HUES6 (cell line): ENCODE measurements around the gene RGS7BP.
"Not testable (repeated sequence)": the region's sequence is repeated elsewhere in the genome, so short reads cannot be mapped to it uniquely, and the experiment has no call there.

ENCODE experiments used
- H3K27ac ChIP-seq: 2 replicates; pipeline ENCODE4 v1.7.0; 2013; ENCODE audit warnings: low read depth, mild to moderate bottlenecking, low read length, inconsistent platforms
- H3K27me3 ChIP-seq: 2 replicates; pipeline ENCODE4 v1.6.1; 2013; ENCODE audit warnings: low read length; ENCODE audit not compliant: control insufficient read depth, insufficient read depth
- H3K36me3 ChIP-seq: 2 replicates; pipeline ENCODE4 v1.6.1; 2013; ENCODE audit warnings: low read length; ENCODE audit not compliant: control insufficient read depth, insufficient read depth
- H3K4me1 ChIP-seq: 2 replicates; pipeline ENCODE4 v1.6.1; 2013; ENCODE audit warnings: low read length; ENCODE audit not compliant: control insufficient read depth, insufficient read depth
- H3K4me3 ChIP-seq: 2 replicates; pipeline ENCODE4 v1.5.1; 2013; ENCODE audit warnings: low read depth, low read length
- H3K9ac ChIP-seq: one replicate; pipeline ENCODE4 v1.6.1; 2013; ENCODE audit warnings: mild to moderate bottlenecking, low read length
- H3K9me3 ChIP-seq: 2 replicates; pipeline ENCODE4 v1.6.1; 2013; ENCODE audit warnings: low read depth, low read length; ENCODE audit not compliant: control insufficient read depth, insufficient read depth

RGS7BP gene

DNA sequence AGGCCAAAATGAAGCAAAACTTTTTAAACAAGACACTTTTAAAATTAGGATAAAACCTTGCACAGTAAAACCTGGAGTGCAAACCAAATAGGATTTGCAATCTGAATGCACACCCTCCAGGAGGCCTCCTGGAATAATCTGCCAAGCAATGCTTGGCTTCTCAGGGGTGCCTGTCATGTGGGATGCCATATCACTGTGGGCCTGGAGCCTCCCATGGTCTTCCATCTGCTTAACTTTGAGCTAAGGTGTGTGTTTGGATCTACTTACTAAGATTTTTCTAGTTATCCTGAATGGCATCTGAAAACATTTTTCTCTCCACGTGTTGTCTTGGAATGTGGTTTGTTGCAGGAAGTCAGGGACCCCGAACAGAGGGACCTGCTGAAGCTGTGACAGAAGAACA, 52.1 kb downstream of the RGS7BP start:
- Histone ChIP-seq H3K9ac (no peak overlapping the region), H3K9me3 (peaks cover 26% of the 10 kb centered on the region), H3K4me1 (no peaks in the 10 kb centered on the region), H3K36me3 (no peaks in the 10 kb centered on the region), H3K27me3 (no peaks in the 10 kb centered on the region), H3K4me3 (no peak overlapping the region), H3K27ac (no peak overlapping the region)

DNA sequence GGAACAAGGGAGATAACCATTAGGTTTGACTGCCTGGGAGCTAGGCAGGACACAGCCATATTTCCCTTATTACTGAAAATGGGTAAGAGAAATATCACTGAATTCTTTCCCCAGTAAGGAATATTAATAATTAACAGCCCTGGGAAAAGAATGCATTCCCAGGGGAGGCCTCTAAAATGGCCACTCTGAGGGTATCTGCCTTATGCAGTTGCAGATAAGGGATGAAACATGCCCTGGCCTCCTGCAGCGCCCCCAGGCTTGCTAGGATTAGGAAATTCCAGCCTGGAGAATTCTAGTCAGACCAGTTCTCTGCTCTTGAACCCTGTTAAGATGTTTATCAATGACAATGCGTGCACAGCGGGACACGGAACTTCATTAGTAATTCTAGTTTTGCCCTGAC, 52.8 kb downstream of the RGS7BP start:
- not testable (repeated sequence) for H3K27ac ChIP-seq, H3K4me1 ChIP-seq, H3K4me3 ChIP-seq, H3K9ac ChIP-seq, H3K27me3 ChIP-seq, H3K36me3 ChIP-seq
- H3K9me3 ChIP-seq = peaks cover 26% of the 10 kb centered on the region

DNA sequence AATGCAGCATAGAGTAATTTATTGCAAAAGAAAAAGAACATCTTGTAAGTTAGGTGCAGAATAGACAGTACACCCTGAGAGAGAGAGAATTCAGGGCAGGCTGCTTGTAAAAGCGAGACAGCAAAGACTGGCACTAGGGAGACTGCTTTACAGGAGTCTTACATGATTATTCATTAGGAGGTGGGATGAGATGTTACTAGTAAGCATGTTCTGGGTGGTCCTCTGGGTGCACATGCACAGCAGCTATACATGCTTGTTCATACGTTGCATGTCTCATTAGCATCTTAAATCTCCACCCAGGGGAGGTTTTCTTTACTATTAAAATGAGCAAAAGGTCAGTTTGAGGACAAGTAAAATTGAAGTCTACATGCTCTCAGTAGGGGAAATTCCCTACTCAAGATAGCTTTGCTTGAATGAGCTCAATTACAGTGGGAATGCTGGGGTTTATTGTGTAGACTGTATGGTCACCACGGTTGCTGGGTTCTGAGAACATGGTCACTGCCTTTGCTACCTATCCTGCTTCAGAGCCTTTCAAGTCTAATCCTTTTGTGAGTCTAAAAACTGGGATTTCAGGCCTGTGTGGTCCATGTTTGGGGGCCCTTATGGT, 60.6 kb downstream of the RGS7BP start:
- Histone ChIP-seq H3K36me3 (no peaks in the 10 kb centered on the region), H3K27ac (no peak overlapping the region), H3K9me3 (no peaks in the 10 kb centered on the region), H3K27me3 (no peaks in the 10 kb centered on the region), H3K9ac (no peak overlapping the region), H3K4me3 (no peak overlapping the region), H3K4me1 (no peaks in the 10 kb centered on the region)

GRCh38 chr5:64569858-64570257, 64.0 kb downstream of the RGS7BP start:
- no peaks in the 10 kb centered on the region for H3K27me3 ChIP-seq
- H3K9ac ChIP-seq = no peak overlapping the region

DNA sequence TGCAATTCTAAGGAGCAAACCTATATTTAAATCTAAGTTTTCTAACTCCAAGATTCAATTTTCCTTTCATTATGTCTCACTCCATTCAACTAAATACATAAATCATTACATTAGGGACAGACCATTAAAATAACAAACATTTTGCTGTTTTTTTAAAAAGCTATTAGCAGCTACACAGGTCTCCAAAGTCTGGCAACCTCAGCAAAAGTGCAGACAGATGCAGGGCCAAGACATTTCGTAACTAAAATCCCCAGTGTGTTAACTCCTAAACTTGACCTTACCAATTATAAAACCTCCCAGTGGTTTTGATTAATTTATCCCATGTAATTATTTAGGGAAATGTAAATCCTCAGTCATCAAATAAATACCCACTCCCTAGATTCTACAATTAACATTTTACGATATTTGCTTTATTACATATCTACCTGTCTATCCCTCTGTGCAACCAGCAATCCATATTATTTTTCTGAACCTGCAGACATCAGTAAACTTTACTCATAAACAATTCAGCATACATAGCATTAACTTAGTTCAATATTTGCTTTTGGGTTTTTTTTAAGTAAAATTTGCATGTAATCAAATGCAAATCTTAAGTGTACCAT, 64.7 kb downstream of the RGS7BP start:
- Histone ChIP-seq H3K36me3 (no peaks in the 10 kb centered on the region), H3K27me3 (no peaks in the 10 kb centered on the region), H3K4me3 (no peak overlapping the region), H3K9ac (no peak overlapping the region), H3K4me1 (no peaks in the 10 kb centered on the region), H3K27ac (no peak overlapping the region), H3K9me3 (no peaks in the 10 kb centered on the region)

More at GRCh38 chr5:64569858-64570257, 64.0 kb downstream of the RGS7BP start:
- no peaks in the 10 kb centered on the region for H3K36me3 ChIP-seq
- no peaks in the 10 kb centered on the region for H3K9me3 ChIP-seq
- H3K4me1 ChIP-seq = no peaks in the 10 kb centered on the region
- H3K4me3 ChIP-seq = no peak overlapping the region
- H3K27ac ChIP-seq = no peak overlapping the region

DNA sequence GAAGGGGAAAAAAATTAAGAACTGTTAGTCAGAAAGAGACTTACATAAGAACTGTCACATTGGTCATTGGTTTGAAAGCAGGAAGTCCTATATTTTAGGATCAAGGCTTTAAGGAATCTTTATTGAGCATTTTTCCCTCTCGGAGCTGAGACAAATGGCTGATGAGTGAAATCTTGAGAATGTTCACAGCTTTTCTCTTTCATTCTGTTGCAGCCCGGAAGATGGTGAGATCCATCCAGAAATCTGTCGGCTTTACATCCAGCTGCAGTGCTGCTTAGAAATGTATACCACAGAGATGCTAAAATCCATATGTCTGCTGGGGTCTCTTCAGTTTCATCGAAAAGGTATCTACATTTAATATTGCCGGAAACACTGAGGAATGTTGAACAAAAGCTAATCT, 69.7 kb downstream of the RGS7BP start:
- Histone ChIP-seq H3K4me1 (no peaks in the 10 kb centered on the region), H3K27me3 (no peaks in the 10 kb centered on the region), H3K9me3 (no peaks in the 10 kb centered on the region), H3K9ac (no peak overlapping the region), H3K4me3 (no peak overlapping the region), H3K27ac (no peak overlapping the region), H3K36me3 (no peaks in the 10 kb centered on the region)

- no peaks in the 10 kb centered on the region for H3K27me3 ChIP-seq
- no peak overlapping the region for H3K4me3 ChIP-seq
- H3K4me1 ChIP-seq = no peaks in the 10 kb centered on the region
- H3K36me3 ChIP-seq = no peaks in the 10 kb centered on the region
- no peaks in the 10 kb centered on the region for H3K9me3 ChIP-seq
- H3K9ac ChIP-seq = no peak overlapping the region
- no peak overlapping the region for H3K27ac ChIP-seq
These were observed 70.4 kb downstream of the RGS7BP start for GRCh38 chr5:64576250-64576649.

DNA sequence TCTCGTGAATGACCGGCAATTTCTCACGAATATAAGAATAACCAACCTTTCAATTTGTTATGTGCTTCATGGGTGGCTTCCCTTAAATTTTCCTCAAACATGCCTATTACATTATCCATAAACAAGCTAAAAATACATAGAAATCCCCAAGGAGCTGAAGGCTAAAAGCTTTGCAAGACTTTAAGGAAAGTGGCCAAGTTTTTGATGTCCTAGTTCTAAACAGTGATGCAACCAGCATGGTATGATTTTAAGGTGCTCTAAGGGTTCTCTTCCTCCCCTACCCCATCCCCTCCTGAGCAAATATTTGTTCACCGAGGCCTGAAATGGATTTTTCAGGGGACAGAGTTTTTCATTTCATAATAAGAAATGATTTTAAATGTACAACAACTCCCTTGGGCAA, 79.8 kb downstream of the RGS7BP start:
- Histone ChIP-seq H3K4me1 (no peaks in the 10 kb centered on the region), H3K27me3 (no peaks in the 10 kb centered on the region), H3K9ac (no peak overlapping the region), H3K36me3 (no peaks in the 10 kb centered on the region), H3K4me3 (no peak overlapping the region), H3K9me3 (no peaks in the 10 kb centered on the region), H3K27ac (no peak overlapping the region)

DNA sequence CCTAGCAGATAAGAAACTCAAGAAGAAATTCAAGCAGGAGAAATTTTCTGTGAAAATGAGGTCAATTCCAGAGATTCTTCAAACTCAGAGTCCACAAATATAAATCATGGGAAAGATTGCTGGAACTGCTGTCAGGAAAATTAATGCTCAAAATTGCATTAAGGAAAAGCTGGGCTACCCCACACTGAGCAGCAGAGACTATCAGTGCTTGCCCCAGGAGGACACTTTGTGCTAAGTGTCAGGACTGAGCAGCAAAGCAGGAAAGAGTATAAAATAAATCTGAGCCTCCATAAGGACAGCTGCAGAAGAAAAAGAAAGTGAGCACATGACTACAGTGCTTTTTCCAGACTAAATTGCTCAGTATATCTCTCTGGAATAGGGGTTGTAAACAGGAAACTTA, 81.6 kb downstream of the RGS7BP start:
- no peak overlapping the region for H3K4me3 ChIP-seq
- no peaks in the 10 kb centered on the region for H3K27me3 ChIP-seq
- H3K9ac ChIP-seq = no peak overlapping the region
- H3K36me3 ChIP-seq = no peaks in the 10 kb centered on the region
- no peak overlapping the region for H3K27ac ChIP-seq
- no peaks in the 10 kb centered on the region for H3K9me3 ChIP-seq
- H3K4me1 ChIP-seq = peaks cover under 1% of the 10 kb centered on the region; the same call in 1 of the 2 replicates

DNA sequence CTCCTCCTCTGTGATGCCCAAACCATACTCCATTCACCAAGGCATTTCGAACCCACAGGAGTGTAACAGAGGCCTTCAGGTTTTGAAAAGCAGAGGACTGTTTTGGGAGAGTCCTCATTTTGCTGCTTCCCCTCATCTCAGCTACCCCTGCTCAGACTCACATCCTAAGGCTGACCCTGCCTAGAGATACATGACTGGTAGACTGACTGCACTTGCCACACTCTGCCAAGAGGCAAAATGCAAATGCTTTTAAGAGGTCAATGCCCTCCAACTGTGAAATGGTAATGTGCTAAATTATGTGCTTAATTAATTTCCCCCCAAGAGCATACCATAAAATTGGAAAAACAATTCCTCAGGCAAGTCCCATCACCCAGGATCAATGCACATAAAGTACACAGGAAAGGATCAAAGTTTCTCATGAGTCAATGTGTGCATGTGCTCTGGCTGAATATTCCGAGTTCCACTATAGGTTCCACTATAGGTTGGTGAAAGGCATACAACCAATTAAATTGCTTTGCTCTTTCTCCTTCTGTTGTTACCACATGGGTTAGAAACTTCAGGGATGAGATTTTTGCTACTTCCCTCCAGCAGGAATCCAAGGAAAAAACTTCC, 87.0 kb downstream of the RGS7BP start:
- H3K27me3 ChIP-seq = no peaks in the 10 kb centered on the region

DNA sequence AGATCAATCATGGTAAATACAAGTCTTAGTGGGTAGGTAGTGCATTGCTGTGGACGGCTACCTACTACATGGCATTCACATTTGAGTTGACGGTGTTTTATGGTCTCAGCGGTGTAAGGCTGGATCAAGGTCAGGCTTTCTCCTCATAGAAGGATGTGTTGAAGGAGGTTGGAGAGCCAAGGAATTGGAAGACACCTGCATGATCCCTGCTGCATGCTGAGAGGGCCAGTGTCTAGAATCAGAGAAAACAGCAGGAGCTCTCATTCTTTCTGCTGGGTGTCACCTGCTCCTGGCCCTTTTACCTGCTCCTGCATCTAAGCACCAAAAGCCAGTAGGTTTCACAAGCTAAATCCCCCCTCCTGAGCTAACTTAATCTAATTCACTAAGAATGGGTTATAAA, 88.2 kb downstream of the RGS7BP start:
- H3K9ac ChIP-seq = no peak overlapping the region
- no peaks in the 10 kb centered on the region for H3K27me3 ChIP-seq
- no peaks in the 10 kb centered on the region for H3K9me3 ChIP-seq
- peaks cover 10% of the 10 kb centered on the region for H3K4me1 ChIP-seq
- no peak overlapping the region for H3K4me3 ChIP-seq
- no peak overlapping the region for H3K27ac ChIP-seq
- H3K36me3 ChIP-seq = no peaks in the 10 kb centered on the region

More for the DNA sequence above, 87.0 kb downstream of the RGS7BP start:
- H3K36me3 ChIP-seq = no peaks in the 10 kb centered on the region
- no peaks in the 10 kb centered on the region for H3K9me3 ChIP-seq
- H3K9ac ChIP-seq = no peak overlapping the region
- peaks cover 10% of the 10 kb centered on the region for H3K4me1 ChIP-seq
- H3K4me3 ChIP-seq = no peak overlapping the region
- no peak overlapping the region for H3K27ac ChIP-seq
